Loucy (cell line): Measurements from ENCODE around the gene VAV3.

Experiments
- H2AFZ ChIP-seq: fragments of 200-600 bp; sonication (generic); 2 replicates; pipeline ENCODE4 v1.6.0; 2016; ENCODE audit warnings: antibody characterized with exemption, mild to moderate bottlenecking, low read length, moderate library complexity
- H3F3A ChIP-seq: fragments of 200-600 bp; 2 replicates; pipeline ENCODE4 v1.6.0; 2016; ENCODE audit warnings: antibody characterized with exemption, low read depth, mild to moderate bottlenecking
- H3K27me3 ChIP-seq: fragments of 200-600 bp; sonication (generic); 2 replicates; pipeline ENCODE4 v1.6.1; 2014; ENCODE audit warnings: low read length, mild to moderate bottlenecking; ENCODE audit not compliant: insufficient read depth, poor library complexity, severe bottlenecking
- H3K36me3 ChIP-seq: fragments of 200-600 bp; sonication (generic); 2 replicates; pipeline ENCODE4 v1.6.1; 2016; ENCODE audit warnings: low read length; ENCODE audit not compliant: insufficient read depth
- H3K4me1 ChIP-seq: fragments of 200-600 bp; sonication (generic); 2 replicates; pipeline ENCODE4 v1.5.1; 2014; ENCODE audit warnings: low read length, mild to moderate bottlenecking; ENCODE audit not compliant: insufficient read depth, poor library complexity, severe bottlenecking
- H3K4me2 ChIP-seq: fragments of 200-600 bp; sonication (generic); 2 replicates; pipeline ENCODE4 v1.6.0; 2014; ENCODE audit warnings: antibody characterized with exemption, low read length, low read depth, mild to moderate bottlenecking; ENCODE audit not compliant: poor library complexity, severe bottlenecking
- H3K4me3 ChIP-seq: fragments of 200-600 bp; sonication (generic); 2 replicates; pipeline ENCODE4 v1.5.1; 2014; ENCODE audit warnings: low read length, mild to moderate bottlenecking, mixed read lengths; ENCODE audit not compliant: poor library complexity, severe bottlenecking
- H3K79me2 ChIP-seq: fragments of 200-600 bp; sonication (generic); 2 replicates; pipeline ENCODE4 v1.6.1; 2014; ENCODE audit warnings: low read length; ENCODE audit not compliant: insufficient read depth
- H3K9ac ChIP-seq: fragments of 200-600 bp; sonication (generic); 2 replicates; pipeline ENCODE4 v1.6.0; 2014; ENCODE audit warnings: mild to moderate bottlenecking, low read depth, low read length, moderate library complexity; ENCODE audit not compliant: poor library complexity, severe bottlenecking
- H3K9me2 ChIP-seq: fragments of 200-600 bp; sonication (generic); replicated peaks from 2 replicates; pipeline ENCODE4 v1.6.1; 2016; ENCODE audit warnings: low read depth, low read length, mixed read lengths
- H3K9me3 ChIP-seq: fragments of 200-600 bp; sonication (generic); 2 replicates; pipeline ENCODE4 v1.6.1; 2014; ENCODE audit warnings: mild to moderate bottlenecking, antibody characterized with exemption, low read length, low read depth; ENCODE audit not compliant: insufficient read depth
- H4K20me1 ChIP-seq: fragments of 200-600 bp; sonication (generic); 2 replicates; pipeline ENCODE4 v1.6.0; 2014; ENCODE audit warnings: antibody characterized with exemption, low read length, mild to moderate bottlenecking; ENCODE audit not compliant: insufficient read depth, poor library complexity, severe bottlenecking
- CTCF ChIP-seq: fragments of 200-600 bp; sonication (generic); conservative IDR thresholded peaks from 2 replicates; pipeline ENCODE4 v1.5.1; 2014; ENCODE audit warnings: mild to moderate bottlenecking, antibody characterized with exemption, low read length
- EZH2phosphoT487 ChIP-seq: fragments of 200-600 bp; IDR thresholded peaks from 2 replicates; pipeline ENCODE4 v1.6.1; 2018; ENCODE audit warnings: antibody characterized with exemption, mild to moderate bottlenecking, moderate library complexity, borderline replicate concordance

Gene VAV3

DNA sequence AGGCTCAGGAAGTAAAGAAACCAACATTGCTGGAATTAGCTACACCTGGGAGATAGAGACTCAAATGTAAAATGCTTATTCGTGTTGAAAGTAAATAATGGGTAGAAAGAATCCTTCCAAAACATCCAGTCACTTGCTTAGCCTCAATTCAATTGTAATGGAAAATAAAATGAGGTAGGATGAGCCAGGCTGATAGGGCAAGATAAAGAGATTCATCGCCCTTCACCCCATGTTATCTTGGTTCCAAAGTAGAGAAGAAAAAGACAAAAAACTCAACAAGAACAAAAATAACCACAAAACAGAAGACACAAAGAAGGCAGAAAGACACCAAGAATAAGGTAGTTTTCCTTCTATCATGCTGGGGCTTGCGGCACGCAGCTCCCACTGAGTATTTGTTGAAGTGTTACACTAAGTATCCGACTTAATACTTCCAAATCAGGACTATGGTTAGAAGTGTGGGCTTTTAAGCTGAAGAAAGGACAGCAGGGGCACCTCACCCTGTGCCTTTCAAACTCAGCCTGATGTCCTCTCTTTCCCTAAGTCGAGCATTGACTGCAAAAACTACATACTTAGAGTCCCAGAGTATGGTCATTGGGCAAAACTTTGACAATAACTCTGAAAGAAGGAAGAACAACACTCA is 202.1 kb downstream of the VAV3 start:
- no peaks in the 10 kb centered on the region for H3K9me2 ChIP-seq
- no peak overlapping the region for H3K4me3 ChIP-seq
- no peak overlapping the region for H2AFZ ChIP-seq
- peaks cover 3% of the 10 kb centered on the region for H3K4me1 ChIP-seq
- no peaks in the 10 kb centered on the region for H3K79me2 ChIP-seq
- H3K36me3 ChIP-seq, result peaks cover 96% of the 10 kb centered on the region
- no peak overlapping the region for H3K9ac ChIP-seq
- H3K4me2 ChIP-seq, result no peak overlapping the region
- TF ChIP-seq CTCF (no peak), EZH2phosphoT487 (no peak)
- no peaks in the 10 kb centered on the region for H3F3A ChIP-seq
- H3K9me3 ChIP-seq, result no peaks in the 10 kb centered on the region
- no peaks in the 10 kb centered on the region for H3K27me3 ChIP-seq
- H4K20me1 ChIP-seq, result no peaks in the 10 kb centered on the region

DNA sequence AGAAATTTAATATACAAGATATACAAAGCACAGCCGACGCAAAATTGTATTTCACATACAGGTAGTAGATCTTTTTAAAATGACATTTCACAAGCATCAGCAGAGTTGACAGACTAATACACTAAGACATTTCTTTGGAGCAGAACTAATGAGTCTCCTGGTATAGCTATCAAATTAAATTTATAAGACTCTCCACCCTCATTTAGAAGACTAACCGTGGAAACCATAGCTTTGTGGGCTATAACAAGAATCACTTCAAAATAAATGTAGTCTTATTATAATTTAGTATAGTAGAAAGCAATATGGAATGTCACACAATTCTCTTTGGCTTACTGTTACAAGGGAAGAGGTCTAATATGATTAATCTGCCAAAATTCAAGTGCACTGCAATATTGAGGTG is 204.9 kb downstream of the VAV3 start:
- H2AFZ ChIP-seq, result no peak overlapping the region

DNA sequence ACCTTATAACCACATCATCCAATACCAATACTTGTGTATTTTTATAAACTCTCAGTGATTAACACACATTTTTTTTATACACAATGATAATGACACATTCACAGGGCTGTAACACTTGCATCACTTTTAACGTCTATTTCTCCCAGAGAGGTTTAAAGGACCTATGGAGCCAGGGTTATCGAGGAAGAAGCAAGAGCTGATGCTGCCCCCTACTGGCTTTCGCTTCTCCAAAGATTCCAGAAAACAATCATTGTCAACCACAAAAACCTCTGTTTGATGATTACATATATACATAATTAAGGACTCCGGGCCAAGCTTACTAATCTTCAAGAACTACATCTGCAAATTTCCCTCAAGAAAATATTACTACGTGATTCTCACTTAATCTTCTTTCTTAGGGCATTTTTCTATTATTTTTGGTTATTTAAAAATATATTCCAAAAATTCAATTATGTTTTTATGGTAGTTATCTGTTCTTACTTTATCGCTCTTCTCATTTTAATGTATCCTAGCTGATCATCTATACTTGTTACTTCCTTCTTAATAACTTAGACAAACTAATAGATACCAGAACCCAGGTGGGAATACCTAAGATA is 214.5 kb downstream of the VAV3 start:
- H3K4me1 ChIP-seq, result no peaks in the 10 kb centered on the region
- H3K9ac ChIP-seq, result no peak overlapping the region
- no peak for TF ChIP-seq EZH2phosphoT487
- TF ChIP-seq CTCF, result peak; percentile 80
- H4K20me1 ChIP-seq, result no peaks in the 10 kb centered on the region
- H3K27me3 ChIP-seq, result no peaks in the 10 kb centered on the region
- no peak overlapping the region for H3K4me3 ChIP-seq
- no peaks in the 10 kb centered on the region for H3K79me2 ChIP-seq
- no peak overlapping the region for H3K4me2 ChIP-seq
- no peaks in the 10 kb centered on the region for H3F3A ChIP-seq
- H3K9me2 ChIP-seq, result no peaks in the 10 kb centered on the region
- no peak overlapping the region for H2AFZ ChIP-seq
- no peaks in the 10 kb centered on the region for H3K9me3 ChIP-seq
- peaks cover 83% of the 10 kb centered on the region for H3K36me3 ChIP-seq

More for the DNA sequence above, 204.9 kb downstream of the VAV3 start:
- Histone ChIP-seq H3F3A (no peaks in the 10 kb centered on the region), H3K27me3 (no peaks in the 10 kb centered on the region), H3K36me3 (peaks cover 95% of the 10 kb centered on the region), H3K4me1 (no peaks in the 10 kb centered on the region), H3K4me2 (no peak overlapping the region), H3K4me3 (no peak overlapping the region), H4K20me1 (no peaks in the 10 kb centered on the region), H3K79me2 (no peaks in the 10 kb centered on the region), H3K9me3 (no peaks in the 10 kb centered on the region), H3K9ac (no peak overlapping the region), H3K9me2 (no peaks in the 10 kb centered on the region)
- no peak for TF ChIP-seq EZH2phosphoT487
- TF ChIP-seq CTCF, result no peak
